Fibroblast of lung (primary cell): ENCODE measurements around the gene FGGY. TPM values are rescaled to one million over a fixed set of nuclear protein-coding genes. Genes with fewer than 3 reads are reported as not detected.

Source experiments
- DNase-seq, 2 donors: peaks; one replicate each; pipeline versions ENCODE4 v3.0.0 to v3.0.0-alpha.2; 2010; ENCODE audit warnings: low read depth in 2 of 2
- H2AFZ ChIP-seq: 2 replicates; pipeline ENCODE4 v1.5.1; 2012; ENCODE audit warnings: low read length, control low read depth, inconsistent platforms
- H3K27ac ChIP-seq: 2 replicates; pipeline ENCODE4 v1.5.1; 2011; ENCODE audit warnings: low read length, control low read depth; ENCODE audit not compliant: insufficient read depth
- H3K27me3 ChIP-seq: 2 replicates; pipeline ENCODE4 v1.5.1; 2011; ENCODE audit warnings: mild to moderate bottlenecking, low read length; ENCODE audit not compliant: control insufficient read depth, insufficient read depth
- H3K36me3 ChIP-seq: 2 replicates; pipeline ENCODE4 v1.5.1; 2011; ENCODE audit warnings: low read length; ENCODE audit not compliant: control insufficient read depth, insufficient read depth
- H3K4me1 ChIP-seq: 2 replicates; pipeline ENCODE4 v1.5.1; 2011; ENCODE audit warnings: low read length; ENCODE audit not compliant: control insufficient read depth, insufficient read depth; ENCODE audit errors: extremely low read depth
- H3K4me2 ChIP-seq: 2 replicates; pipeline ENCODE4 v1.5.1; 2011; ENCODE audit warnings: low read length, control low read depth; ENCODE audit not compliant: insufficient read depth; ENCODE audit errors: extremely low read depth
- H3K4me3 ChIP-seq, 4 experiments: fragments of 200-600 bp in 1 of 4; sonication (generic) in 1 of 4; replicated peaks in 1 of 4; 2 replicates each; pipeline ENCODE4 v1.5.1; 2011 to 2016; ENCODE audit warnings: low read length in 4 of 4, low read depth in 3 of 4, mild to moderate bottlenecking in 3 of 4, control low read depth in 2 of 4, inconsistent platforms in 1 of 4, mixed read lengths in 1 of 4; ENCODE audit not compliant: insufficient read depth in 1 of 4; ENCODE audit errors: control extremely low read depth in 1 of 4
- H3K79me2 ChIP-seq: 2 replicates; pipeline ENCODE4 v1.5.1; 2012; ENCODE audit warnings: mild to moderate bottlenecking, low read length, inconsistent platforms; ENCODE audit not compliant: control insufficient read depth, insufficient read depth
- H3K9ac ChIP-seq: 2 replicates; pipeline ENCODE4 v1.5.1; 2011; ENCODE audit warnings: mild to moderate bottlenecking, low read length, control low read depth; ENCODE audit not compliant: insufficient read depth
- H3K9me3 ChIP-seq: 2 replicates; pipeline ENCODE4 v1.5.1; 2012; ENCODE audit warnings: low read depth, low read length; ENCODE audit not compliant: control insufficient read depth, insufficient read depth
- H4K20me1 ChIP-seq: 2 replicates; pipeline ENCODE4 v1.5.1; 2011; ENCODE audit warnings: low read length; ENCODE audit not compliant: control insufficient read depth, insufficient read depth; ENCODE audit errors: extremely low read depth
- EZH2 ChIP-seq: IDR thresholded peaks from 2 replicates; pipeline ENCODE4 v1.5.1; 2012; ENCODE audit warnings: low read length, control low read depth, mild to moderate bottlenecking; ENCODE audit errors: missing control alignments
- polyA plus RNA-seq, 2 donors: library from polyadenylated mRNA; depleted of rRNA in 1 of 2; stranded (reverse) in 1 of 2; unstranded in 1 of 2; fragments of >200 nt; gene quantifications; 2 replicates each; pipeline ENCODE4 v1.2.1, GENCODE V29; 2011 to 2012; ENCODE audit warnings: missing spikeins in 1 of 2
- total RNA-seq: library from RNA; depleted of rRNA; stranded (reverse); fragments of >200 nt; gene quantifications from 2 replicates; pipeline ENCODE4 v1.2.1, GENCODE V29; 2014
- TF ChIP-seq, protein P1 (sequence below), 2 donors: IDR thresholded peaks in 1 of 2; conservative IDR thresholded peaks in 1 of 2; 1 replicate in 1 of 2; 2 replicates in 1 of 2; pipeline ENCODE4 v1.5.1; 2011 to 2012; ENCODE audit warnings: low read length in 2 of 2, control low read depth in 1 of 2, inconsistent platforms in 1 of 2, low read depth in 1 of 2, mild to moderate bottlenecking in 1 of 2

FGGY gene
- total and polyA plus RNA-seq, 2 donors (not counting 1 experiment from before 2014, with no cell fraction given) = 9.5 to 32.4 TPM

DNA sequence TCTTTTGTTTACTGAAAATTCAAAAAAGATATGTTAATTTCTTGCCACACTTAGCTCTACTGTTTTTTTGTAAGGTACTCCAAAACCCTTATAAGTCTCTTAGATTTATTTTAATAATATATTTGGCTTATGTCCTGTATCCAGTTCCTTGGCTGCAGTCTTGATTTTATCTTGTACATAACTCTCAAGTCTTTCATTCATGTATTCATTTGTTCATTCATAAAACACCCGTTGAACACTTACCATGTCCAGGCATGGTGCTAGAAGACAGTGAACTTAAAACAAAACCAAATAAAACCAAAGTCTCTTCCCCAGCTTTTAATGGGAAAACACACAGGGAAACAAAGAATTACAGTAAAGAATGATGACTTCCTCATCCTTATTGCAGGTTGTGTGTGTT, 215.8 kb downstream of the FGGY start:
- Histone ChIP-seq H3K9ac (no peak overlapping the region), H3K4me3 (no peak overlapping the region), H4K20me1 (no peaks in the 10 kb centered on the region), H3K9me3 (no peaks in the 10 kb centered on the region), H2AFZ (no peak overlapping the region), H3K27ac (no peak overlapping the region), H3K4me1 (no peaks in the 10 kb centered on the region), H3K79me2 (no peaks in the 10 kb centered on the region), H3K27me3 (no peaks in the 10 kb centered on the region), H3K4me2 (no peak overlapping the region), H3K36me3 (no peaks in the 10 kb centered on the region)
- no peak for DNase-seq
- TF ChIP-seq EZH2 = no peak
- TF ChIP-seq, protein P1, sequence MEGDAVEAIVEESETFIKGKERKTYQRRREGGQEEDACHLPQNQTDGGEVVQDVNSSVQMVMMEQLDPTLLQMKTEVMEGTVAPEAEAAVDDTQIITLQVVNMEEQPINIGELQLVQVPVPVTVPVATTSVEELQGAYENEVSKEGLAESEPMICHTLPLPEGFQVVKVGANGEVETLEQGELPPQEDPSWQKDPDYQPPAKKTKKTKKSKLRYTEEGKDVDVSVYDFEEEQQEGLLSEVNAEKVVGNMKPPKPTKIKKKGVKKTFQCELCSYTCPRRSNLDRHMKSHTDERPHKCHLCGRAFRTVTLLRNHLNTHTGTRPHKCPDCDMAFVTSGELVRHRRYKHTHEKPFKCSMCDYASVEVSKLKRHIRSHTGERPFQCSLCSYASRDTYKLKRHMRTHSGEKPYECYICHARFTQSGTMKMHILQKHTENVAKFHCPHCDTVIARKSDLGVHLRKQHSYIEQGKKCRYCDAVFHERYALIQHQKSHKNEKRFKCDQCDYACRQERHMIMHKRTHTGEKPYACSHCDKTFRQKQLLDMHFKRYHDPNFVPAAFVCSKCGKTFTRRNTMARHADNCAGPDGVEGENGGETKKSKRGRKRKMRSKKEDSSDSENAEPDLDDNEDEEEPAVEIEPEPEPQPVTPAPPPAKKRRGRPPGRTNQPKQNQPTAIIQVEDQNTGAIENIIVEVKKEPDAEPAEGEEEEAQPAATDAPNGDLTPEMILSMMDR (conservative IDR thresholded peaks at IDR 0.05 in 1 of 2, IDR thresholded peaks at IDR 0.05 in 1 of 2; ENCODE audit: low read depth in 1 of 2, low read length in 2 of 2) = no peak

DNA sequence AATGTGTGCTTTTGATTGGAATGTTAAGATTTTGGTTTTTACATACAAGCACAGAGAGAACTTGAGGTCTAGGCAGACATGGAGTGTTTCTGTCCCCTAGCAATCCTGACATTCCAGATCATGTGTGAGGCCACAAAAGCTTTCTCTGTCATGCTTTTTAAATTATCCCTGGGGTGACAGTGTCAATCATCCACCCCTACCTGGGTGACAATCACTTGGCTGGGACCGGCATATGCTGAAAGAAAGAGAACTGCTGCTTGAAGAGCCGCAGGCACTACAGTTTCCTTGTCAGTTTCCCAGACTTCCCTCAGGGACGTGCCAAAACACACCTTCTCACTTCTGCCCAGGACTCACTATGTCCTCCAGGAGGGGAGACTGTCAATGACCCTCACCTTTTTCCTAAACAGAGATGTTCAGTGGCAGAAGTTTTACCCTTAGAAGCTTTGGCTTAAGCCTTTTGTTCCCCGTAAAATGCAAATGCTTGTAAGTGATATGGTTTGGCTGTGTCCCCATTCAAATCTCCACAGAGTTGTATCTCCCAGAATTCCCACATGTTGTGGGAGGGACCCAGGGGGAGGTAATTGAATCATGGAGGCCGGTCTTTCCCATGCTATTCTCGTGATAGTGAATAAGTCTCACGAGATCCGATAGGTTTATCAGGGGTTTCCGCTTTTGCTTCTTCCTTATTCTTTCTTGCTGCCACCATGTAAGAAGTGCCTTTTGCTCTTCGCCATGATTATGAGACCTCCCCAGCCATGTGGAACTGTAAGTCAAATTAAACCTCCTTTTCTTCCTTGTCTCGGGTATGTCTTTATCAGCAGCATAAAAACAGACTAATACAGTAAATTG, 217.4 kb downstream of the FGGY start:
- Histone ChIP-seq H4K20me1 (no peaks in the 10 kb centered on the region), H3K27ac (no peak overlapping the region), H3K4me1 (no peaks in the 10 kb centered on the region), H3K79me2 (no peaks in the 10 kb centered on the region), H3K36me3 (no peaks in the 10 kb centered on the region), H3K9ac (no peak overlapping the region), H3K4me3 (no peak overlapping the region), H2AFZ (no peak overlapping the region), H3K27me3 (no peaks in the 10 kb centered on the region), H3K4me2 (no peak overlapping the region), H3K9me3 (no peaks in the 10 kb centered on the region)
- no peak for DNase-seq
- TF ChIP-seq, protein P1 (conservative IDR thresholded peaks at IDR 0.05 in 1 of 2, IDR thresholded peaks at IDR 0.05 in 1 of 2; ENCODE audit: low read depth in 1 of 2, low read length in 2 of 2) = no peak
- no peak for TF ChIP-seq EZH2

DNA sequence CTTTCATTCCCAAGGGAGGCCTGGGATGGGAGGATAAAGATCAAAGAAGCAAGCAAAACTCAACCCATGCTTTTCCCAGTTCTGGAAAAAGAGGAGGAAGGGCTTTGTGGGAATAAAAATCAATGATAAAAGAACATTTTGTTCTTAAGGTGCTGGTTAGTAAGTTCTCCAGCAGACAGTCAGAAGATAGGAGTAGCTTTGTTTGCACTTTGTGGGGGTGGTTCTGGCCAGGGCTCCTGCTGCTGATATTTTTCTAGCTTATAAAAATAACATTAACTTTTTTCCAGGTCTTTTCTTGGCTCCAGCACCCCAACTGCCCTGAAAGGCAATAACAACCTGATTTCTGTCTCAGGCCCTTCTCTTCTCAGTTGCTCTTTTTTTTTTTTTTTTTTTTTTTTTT, 220.0 kb downstream of the FGGY start:
- Histone ChIP-seq H3K4me2 (no peak overlapping the region), H3K9ac (no peak overlapping the region), H3K4me1 (peaks cover 7% of the 10 kb centered on the region), H3K36me3 (no peaks in the 10 kb centered on the region), H3K9me3 (no peaks in the 10 kb centered on the region), H2AFZ (no peak overlapping the region), H3K27ac (no peak overlapping the region), H3K27me3 (no peaks in the 10 kb centered on the region), H4K20me1 (no peaks in the 10 kb centered on the region), H3K79me2 (no peaks in the 10 kb centered on the region), H3K4me3 (no peak overlapping the region)
- TF ChIP-seq, protein P1 (conservative IDR thresholded peaks at IDR 0.05 in 1 of 2, IDR thresholded peaks at IDR 0.05 in 1 of 2; ENCODE audit: low read depth in 1 of 2, low read length in 2 of 2) = no peak
- TF ChIP-seq EZH2 = no peak
- DNase-seq = peak in 1 of 2 donors; percentile 54
